SK-MEL-5 (cell line): Measurements from ENCODE around the gene MOCOS. TPM values are rescaled to one million over a fixed set of nuclear protein-coding genes. Genes with fewer than 3 reads are reported as not detected.

ENCODE experiments used
- DNase-seq: peaks from one replicate; pipeline ENCODE4 v3.0.0-alpha.2; 2016; ENCODE audit warnings: low read depth, low spot score
- in situ Hi-C: cut with HindIII; loops from 2 replicates; pipeline ENCODE4 v1.10.0; 2016; ENCODE audit warnings: low sequenced_read_pairs, high pct_unique_total_duplicates, low pct_unique_long_range_greater_than_20kb
- total RNA-seq: library from RNA; depleted of rRNA; stranded (reverse); fragments of >200 nt; shearing (Covaris generic); gene quantifications from 2 replicates; pipeline ENCODE4 v1.2.3, GENCODE V29; 2014

The MOCOS gene
- total RNA-seq, 1 experiment from 2014 or later, result 30.0 TPM

DNA sequence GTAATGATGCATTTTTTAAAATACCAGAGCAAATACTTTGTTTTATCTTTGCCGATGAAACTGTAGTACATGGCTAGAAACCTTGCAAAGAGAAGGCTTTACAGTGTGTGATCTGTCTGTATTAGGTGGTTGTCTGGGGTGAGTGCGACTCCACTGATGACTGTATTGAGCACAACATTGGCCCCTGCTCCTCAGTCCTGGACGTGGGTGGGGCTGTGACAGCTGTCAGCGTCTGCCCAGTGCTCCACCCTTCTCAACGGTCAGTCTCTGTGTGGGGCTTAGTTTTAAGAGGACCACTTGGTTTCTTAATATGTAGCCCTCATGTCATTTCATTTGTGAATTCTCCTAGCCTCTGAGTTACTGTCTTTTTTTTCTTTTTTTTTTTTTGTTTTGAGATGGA is 17.4 kb upstream of the MOCOS start:
- in situ Hi-C loops, result no loop called here
- DNase-seq, result no peak

GRCh38 chr18:36175481-36175880 is 11.8 kb upstream of the MOCOS start:
- in situ Hi-C loops, result no loop called here
- DNase-seq, result no peak

- in situ Hi-C loops, result no loop called here
- DNase-seq, result peak; percentile 68
Observed at GRCh38 chr18:36176177-36176584, 11.1 kb upstream of the MOCOS start.

DNA sequence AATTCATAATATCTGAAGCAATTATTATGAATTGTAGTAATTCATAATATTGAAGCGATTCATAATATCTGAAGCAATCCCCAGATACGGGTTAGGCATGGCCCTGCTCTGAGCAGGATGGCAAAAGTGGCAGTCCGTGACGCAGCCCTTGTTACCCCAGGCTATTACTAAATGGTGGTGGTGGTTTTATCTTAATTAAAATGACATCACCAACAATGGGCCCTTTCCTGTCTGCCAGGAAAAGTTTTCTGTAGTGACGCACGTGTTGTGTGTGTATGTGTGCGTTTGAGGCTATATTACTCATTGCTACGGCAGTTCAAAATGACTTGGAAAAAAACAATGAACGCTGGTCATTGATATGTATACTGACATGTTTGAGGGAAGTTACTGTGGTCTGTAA is 10.6 kb upstream of the MOCOS start:
- in situ Hi-C loops, result no loop called here
- DNase-seq, result peak; percentile 95

- no peak for DNase-seq
- in situ Hi-C loops, result no loop called here
Observed at GRCh38 chr18:36177913-36178312, 9.4 kb upstream of the MOCOS start.

DNA sequence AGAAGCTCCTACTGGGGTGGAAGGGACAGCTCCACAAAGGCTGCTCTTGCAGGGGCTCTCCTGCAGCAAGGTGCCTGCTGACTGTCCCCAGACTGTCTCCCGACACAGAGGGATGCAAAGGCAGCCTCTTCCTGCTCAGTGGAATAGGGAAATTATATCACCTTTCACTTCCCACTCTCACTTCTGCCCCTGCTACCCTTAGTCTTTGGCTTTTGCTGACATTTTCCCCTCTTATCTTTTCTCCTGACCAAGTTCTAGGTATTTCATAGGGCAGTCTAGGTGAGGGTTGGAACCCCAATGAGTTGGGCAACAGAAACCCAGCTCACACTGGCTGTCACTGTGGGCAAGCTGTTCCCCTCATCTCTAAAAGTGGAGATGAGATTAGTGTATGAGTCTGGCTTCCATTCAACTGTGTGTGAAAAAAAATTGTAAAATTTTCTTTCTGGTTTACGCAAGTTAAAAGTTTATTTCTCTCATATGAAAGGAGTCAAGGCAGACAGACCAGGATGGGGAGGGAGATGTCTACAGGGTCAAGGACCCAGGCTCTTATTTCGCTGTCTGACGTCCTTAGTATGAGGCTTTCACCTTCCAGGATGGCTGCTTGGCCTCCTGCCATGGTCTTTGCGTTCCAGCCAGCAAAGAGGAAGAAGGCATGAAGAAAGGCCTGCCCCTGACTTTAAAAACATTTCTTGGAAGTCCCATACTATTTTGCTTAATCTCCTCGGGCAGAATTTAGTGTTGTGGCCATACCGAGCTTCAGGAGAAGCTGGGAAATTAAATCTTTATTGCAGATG is 7.5 kb upstream of the MOCOS start:
- no peak for DNase-seq
- in situ Hi-C loops, result no loop called here

- no peak for DNase-seq
- in situ Hi-C loops, result no loop called here
Observed at GRCh38 chr18:36181441-36181840, 5.9 kb upstream of the MOCOS start.

DNA sequence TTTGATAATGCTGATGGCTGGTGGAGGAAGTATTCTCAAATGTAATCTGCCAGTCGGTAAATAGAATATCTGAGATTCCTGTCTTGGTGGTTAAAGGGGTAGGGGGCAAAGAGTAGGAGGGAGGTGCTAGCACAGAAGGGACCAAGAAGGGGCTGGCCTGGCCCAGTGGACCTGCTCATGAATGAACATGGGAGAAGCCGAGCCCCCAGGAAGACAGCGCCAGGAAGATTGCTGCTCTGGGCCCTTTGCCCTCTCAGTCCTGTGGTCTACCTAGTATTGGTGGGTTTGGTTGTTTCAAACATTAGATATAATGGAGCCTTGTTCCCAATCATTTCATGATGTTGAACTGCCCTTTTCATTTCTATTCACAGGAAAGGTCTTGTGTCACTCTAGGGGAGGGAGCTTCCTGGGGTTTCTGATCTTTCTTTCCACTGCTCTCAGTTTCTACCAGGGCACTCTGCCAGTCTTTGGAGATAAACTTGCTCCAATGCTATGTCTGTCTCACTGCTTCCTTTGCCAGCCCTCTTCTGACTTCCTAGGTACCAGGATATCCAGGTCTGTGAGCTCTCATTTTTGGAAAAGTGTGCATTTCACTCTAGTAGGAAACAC is 5.3 kb upstream of the MOCOS start:
- peak; percentile 95 for DNase-seq
- in situ Hi-C loops, result no loop called here

- in situ Hi-C loops, result no loop called here
Observed at GRCh38 chr18:36183033-36183432, 4.3 kb upstream of the MOCOS start.

GRCh38 chr18:36183987-36184386 is 3.3 kb upstream of the MOCOS start:
- no peak for DNase-seq
- in situ Hi-C loops, result no loop called here

More at GRCh38 chr18:36183033-36183432, 4.3 kb upstream of the MOCOS start:
- DNase-seq, result no peak

DNA sequence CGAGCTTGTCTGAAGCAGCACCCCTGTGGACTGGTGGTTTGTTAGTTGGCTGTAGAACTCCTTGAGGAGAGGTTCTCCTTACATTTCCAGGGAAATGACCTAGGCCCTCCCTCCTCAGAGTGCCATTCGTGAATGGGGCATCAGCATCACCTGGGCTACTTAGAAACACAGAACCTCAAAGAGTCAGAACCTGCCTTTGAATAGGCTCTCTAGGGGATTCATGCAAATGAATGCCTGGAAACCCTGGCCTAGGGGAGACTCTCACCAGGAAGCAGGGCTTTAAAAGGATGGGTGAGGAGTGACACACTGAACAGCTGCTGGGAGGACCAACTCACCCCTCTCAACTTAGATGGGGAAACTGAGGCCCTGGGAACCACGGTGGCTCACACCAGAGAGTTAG is 2.1 kb upstream of the MOCOS start:
- in situ Hi-C loops, result no loop called here

GRCh38 chr18:36185901-36186460 is 1.3 kb upstream of the MOCOS start:
- no peak for DNase-seq
- in situ Hi-C loops, result no loop called here

More for the DNA sequence above, 2.1 kb upstream of the MOCOS start:
- DNase-seq, result no peak

- in situ Hi-C loops, result no loop called here
- DNase-seq, result peak; percentile 51
Observed at GRCh38 chr18:36186461-36187192, 670 bp upstream of the MOCOS start.

DNA sequence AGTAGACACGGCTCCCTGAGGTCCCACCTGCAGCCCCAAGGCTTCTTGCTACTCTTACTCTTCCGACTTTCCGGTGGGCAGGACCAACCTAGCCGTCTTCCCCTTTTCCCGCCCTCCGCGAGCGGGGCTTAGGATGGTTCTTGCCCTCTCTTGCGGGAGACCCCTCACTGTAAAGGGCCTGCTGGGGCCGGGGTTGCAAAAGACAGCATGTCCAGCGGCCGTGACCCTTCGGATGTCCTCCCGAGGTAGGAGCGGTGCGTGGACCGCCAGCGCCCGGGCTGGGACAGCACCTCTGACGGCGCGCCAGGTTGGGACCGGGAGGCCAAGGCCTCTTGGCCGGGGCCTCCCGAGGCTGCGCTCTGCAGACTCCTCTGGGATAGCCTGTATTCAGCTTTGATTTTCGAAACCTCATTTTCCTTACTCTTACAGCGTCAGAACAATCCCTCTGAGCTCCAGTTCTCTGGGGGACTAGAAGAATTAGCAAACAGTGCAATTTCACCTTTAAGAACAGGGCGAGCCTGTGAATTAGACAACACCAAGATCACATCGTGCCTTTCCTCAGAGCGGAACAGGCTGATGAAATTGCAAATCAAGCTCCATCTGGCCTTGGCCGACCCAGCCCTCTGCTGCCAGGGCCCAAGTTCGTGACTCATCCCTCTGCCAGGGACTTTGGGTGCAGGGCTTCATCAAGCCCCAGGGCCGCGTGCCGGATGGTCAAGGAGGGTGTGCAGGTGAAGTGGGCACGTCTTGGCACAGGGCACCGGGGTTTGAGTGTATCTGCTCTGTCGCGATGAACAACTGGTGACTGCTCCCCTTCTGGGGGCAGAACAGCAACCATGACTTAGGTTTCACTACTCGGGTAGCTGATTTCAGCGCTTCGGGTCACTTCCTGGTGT is 777 bp downstream of the MOCOS start:
- in situ Hi-C loops, result no loop called here

DNA sequence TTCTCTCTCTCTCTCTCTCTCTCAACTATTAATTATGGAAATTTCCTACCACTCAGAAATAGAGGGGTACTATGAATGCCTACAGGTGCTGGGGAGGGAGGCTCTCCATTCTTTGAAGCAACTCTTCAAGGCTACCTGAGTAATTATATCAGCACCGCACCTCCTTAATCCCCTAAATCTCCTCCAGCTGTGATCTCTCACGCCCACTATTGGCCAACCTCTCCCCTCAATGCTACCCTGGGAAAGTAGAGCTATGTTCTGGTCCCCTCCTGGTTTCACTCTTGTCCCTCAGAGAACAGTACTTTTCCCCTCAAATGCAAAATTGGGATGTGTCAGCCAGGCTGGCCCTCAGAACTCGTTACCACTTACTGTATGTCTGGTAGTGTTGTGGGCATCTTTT is 1.6 kb downstream of the MOCOS start:
- no peak for DNase-seq
- in situ Hi-C loops, result no loop called here

More for the DNA sequence above, 777 bp downstream of the MOCOS start:
- DNase-seq, result no peak

DNA sequence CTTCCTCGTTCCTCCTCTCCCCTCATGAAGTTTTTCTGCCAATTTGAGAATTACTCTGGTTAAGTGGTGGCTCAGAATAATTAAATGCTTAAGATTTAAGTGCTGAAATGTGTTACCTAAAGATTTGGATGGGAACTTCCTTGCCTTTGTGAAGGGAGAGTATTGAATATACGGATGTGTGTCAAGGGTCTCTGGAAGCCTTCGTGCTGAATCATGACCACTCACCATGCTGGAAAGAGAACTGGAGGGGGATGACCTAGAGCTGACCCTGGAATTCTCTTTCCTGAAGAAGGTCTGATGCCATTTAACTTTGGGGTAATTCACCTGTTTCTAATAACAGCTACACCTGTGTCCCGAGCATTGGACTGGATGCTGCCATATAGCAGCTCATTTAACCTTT is 2.2 kb downstream of the MOCOS start:
- in situ Hi-C loops, result no loop called here

DNA sequence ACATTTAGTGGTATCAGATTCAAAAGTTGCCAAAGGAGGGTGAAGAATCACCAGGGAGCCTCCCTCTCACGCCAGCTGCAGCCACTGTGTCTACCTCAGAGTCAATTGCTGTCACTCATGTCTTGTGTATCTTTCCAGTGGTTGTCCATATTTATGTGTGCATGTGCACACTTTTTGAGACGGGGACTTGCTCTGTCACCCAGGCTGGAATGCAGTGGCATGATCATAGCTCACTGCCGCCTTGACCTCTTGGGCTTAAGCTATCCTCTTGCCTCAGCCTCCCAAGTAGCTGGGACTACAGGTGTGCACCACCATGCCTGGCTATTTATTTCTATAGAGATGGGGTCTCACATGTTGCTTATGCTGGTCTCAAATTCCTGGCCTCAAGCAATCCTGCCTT is 4.0 kb downstream of the MOCOS start:
- in situ Hi-C loops, result no loop called here
- no peak for DNase-seq

More for the DNA sequence above, 2.2 kb downstream of the MOCOS start:
- no peak for DNase-seq
